ENCODE measurements around the gene ELMOD2.

The ELMOD2 gene

DNA sequence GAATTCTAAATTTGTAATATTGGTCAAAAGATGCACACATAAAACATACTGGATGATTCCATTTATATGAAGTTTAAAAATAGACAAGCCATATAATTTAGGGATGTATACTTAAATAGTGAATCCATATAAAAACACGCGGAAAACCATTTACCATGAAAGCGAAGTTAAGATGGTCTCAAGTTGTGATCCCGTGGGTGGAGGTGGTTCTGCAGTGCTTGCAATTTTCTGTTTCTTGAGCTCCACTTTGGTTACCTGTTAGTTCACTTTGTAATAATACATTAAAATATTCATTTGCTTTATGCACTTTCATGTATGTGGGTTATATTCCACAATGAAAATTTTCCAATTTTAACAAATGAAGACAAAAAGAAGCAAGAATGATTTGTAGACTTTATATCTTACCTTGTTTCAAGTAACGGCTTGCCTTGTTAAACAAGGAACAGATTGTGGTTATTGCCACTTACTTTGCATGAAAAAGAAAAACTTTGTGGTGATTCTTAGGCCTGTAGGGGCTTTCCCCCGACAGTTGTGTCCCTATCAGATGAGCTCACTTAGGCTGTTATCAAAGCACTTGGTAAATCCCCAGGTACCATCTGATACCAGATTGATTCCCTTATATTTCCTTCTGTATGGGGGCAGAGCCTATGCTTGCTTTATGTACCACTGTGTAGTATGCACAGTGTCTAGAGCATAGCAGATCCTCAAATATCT, 32.6 kb downstream of the ELMOD2 start:
- H2BK12ac ChIP-seq (ENCODE audit: low read length) = no peak overlapping the region
- no peak overlapping the region for H3K14ac ChIP-seq (ENCODE audit: low read length)
- no peak overlapping the region for H3K4me2 ChIP-seq (ENCODE audit: insufficient read depth, low read length, poor library complexity, severe bottlenecking)
- no peak overlapping the region for H4K8ac ChIP-seq (ENCODE audit: low read depth, low read length)
- H3K4me3 ChIP-seq (ENCODE audit: low read length in 2 of 2) = no peak overlapping the region
- no peak overlapping the region for H3K23ac ChIP-seq (ENCODE audit: low read depth, low read length, poor library complexity)
- H3K9me3 ChIP-seq (replicated peaks in 1 of 2; ENCODE audit: control insufficient read depth in 2 of 2, insufficient read depth in 1 of 2, low read depth in 1 of 2, low read length in 2 of 2) = no peaks in the 10 kb centered on the region
- no peak overlapping the region for H3K27ac ChIP-seq (replicated peaks; ENCODE audit: low read length)
- H3K4ac ChIP-seq (ENCODE audit: low read length) = no peak overlapping the region
- H3K36me3 ChIP-seq (replicated peaks in 1 of 2; ENCODE audit: control insufficient read depth in 2 of 2, insufficient read depth in 2 of 2, low read length in 2 of 2) = peaks cover 0 to 24% of the 10 kb centered on the region in 2 donors
- no peaks in the 10 kb centered on the region for H3K79me1 ChIP-seq (ENCODE audit: low read depth, low read length)
- H2BK5ac ChIP-seq (ENCODE audit: low read length) = no peak overlapping the region
- no peak overlapping the region for H2AK5ac ChIP-seq (ENCODE audit: low read depth, low read length)
- H4K91ac ChIP-seq (ENCODE audit: low read depth, low read length, poor library complexity) = no peak overlapping the region
- DNase-seq (ENCODE audit: low spot score) = no peak
- H2BK120ac ChIP-seq (ENCODE audit: low read depth, low read length) = no peak overlapping the region
- H2AFZ ChIP-seq (ENCODE audit: low read length) = no peak overlapping the region
- no peak overlapping the region for H3K18ac ChIP-seq (ENCODE audit: low read length)
- no peaks in the 10 kb centered on the region for H3K27me3 ChIP-seq (ENCODE audit: control insufficient read depth in 3 of 3, insufficient read depth in 3 of 3, low read depth in 1 of 3, low read length in 3 of 3)
- no peak overlapping the region for H3K9ac ChIP-seq (ENCODE audit: low read depth, low read length, poor library complexity)
- H3K4me1 ChIP-seq (ENCODE audit: control insufficient read depth in 2 of 2, insufficient read depth in 1 of 2, low read depth in 1 of 2, low read length in 2 of 2) = no peaks in the 10 kb centered on the region
- no CpG with 5 or more reads among the region's 6 CpGs for WGBS, 2 donors (ENCODE audit: extremely low coverage in 2 of 2, insufficient read length in 2 of 2, insufficient replicate concordance in 1 of 2)
- no peak overlapping the region for H2BK15ac ChIP-seq (ENCODE audit: low read length)

DNA sequence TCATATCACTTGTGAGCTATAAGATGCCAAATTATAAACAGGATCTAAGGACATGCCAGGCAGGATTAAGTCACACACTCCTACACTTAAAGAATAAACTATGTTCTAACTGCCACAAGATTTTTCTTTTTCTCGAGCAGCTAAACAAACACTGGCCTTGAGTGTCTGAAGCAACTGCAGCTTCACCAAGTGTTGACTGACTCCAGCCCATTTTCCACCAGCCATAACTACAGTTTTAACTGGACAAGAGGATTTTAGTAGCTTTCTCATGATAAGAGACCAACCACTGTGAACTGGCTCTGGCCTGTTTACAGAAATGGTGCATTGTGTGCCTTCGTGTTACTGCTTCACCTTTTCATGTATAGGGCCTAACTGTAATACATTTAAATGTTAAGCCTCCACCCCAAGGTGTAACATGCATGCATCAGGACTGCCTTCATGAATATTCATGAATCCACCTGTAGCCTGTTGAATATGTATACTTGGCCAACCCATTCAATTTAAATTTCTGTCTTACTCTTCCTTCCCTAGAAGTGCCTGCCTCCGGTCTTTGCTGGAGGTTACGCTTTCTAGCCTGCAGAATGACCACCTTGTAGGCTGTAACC, 34.0 kb downstream of the ELMOD2 start:
- Histone ChIP-seq H4K8ac (ENCODE audit: low read depth, low read length) (no peak overlapping the region), H3K27me3 (ENCODE audit: control insufficient read depth in 3 of 3, insufficient read depth in 3 of 3, low read depth in 1 of 3, low read length in 3 of 3) (no peaks in the 10 kb centered on the region), H2BK12ac (ENCODE audit: low read length) (no peak overlapping the region), H3K18ac (ENCODE audit: low read length) (no peak overlapping the region), H2BK15ac (ENCODE audit: low read length) (no peak overlapping the region), H2BK120ac (ENCODE audit: low read depth, low read length) (no peak overlapping the region), H3K36me3 (replicated peaks in 1 of 2; ENCODE audit: control insufficient read depth in 2 of 2, insufficient read depth in 2 of 2, low read length in 2 of 2) (peaks cover 0 to 11% of the 10 kb centered on the region in 2 donors), H3K4me2 (ENCODE audit: insufficient read depth, low read length, poor library complexity, severe bottlenecking) (no peak overlapping the region), H2AK5ac (ENCODE audit: low read depth, low read length) (no peak overlapping the region), H3K23ac (ENCODE audit: low read depth, low read length, poor library complexity) (no peak overlapping the region), H3K14ac (ENCODE audit: low read length) (no peak overlapping the region), H4K91ac (ENCODE audit: low read depth, low read length, poor library complexity) (no peak overlapping the region), H2AFZ (ENCODE audit: low read length) (no peak overlapping the region), H3K79me1 (ENCODE audit: low read depth, low read length) (no peaks in the 10 kb centered on the region), H3K4ac (ENCODE audit: low read length) (no peak overlapping the region), H3K4me3 (ENCODE audit: low read length in 2 of 2) (no peak overlapping the region), H3K9ac (ENCODE audit: low read depth, low read length, poor library complexity) (no peak overlapping the region), H3K9me3 (replicated peaks in 1 of 2; ENCODE audit: control insufficient read depth in 2 of 2, insufficient read depth in 1 of 2, low read depth in 1 of 2, low read length in 2 of 2) (no peaks in the 10 kb centered on the region), H2BK5ac (ENCODE audit: low read length) (no peak overlapping the region), H3K27ac (replicated peaks; ENCODE audit: low read length) (no peak overlapping the region), H3K4me1 (ENCODE audit: control insufficient read depth in 2 of 2, insufficient read depth in 1 of 2, low read depth in 1 of 2, low read length in 2 of 2) (no peaks in the 10 kb centered on the region)
- WGBS, 2 donors (ENCODE audit: extremely low coverage in 2 of 2, insufficient read length in 2 of 2, insufficient replicate concordance in 1 of 2) = no CpG with 5 or more reads among the region's 4 CpGs
- no peak for DNase-seq (ENCODE audit: low spot score)

GRCh38 chr4:140559696-140560095, 35.7 kb downstream of the ELMOD2 start:
- H3K23ac ChIP-seq (ENCODE audit: low read depth, low read length, poor library complexity) = no peak overlapping the region
- H3K36me3 ChIP-seq (replicated peaks in 1 of 2; ENCODE audit: control insufficient read depth in 2 of 2, insufficient read depth in 2 of 2, low read length in 2 of 2) = no peaks in the 10 kb centered on the region
- H4K8ac ChIP-seq (ENCODE audit: low read depth, low read length) = no peak overlapping the region
- H2BK5ac ChIP-seq (ENCODE audit: low read length) = no peak overlapping the region
- DNase-seq (ENCODE audit: low spot score) = no peak
- no peak overlapping the region for H3K4me2 ChIP-seq (ENCODE audit: insufficient read depth, low read length, poor library complexity, severe bottlenecking)
- no peak overlapping the region for H2BK120ac ChIP-seq (ENCODE audit: low read depth, low read length)
- no peak overlapping the region for H3K4ac ChIP-seq (ENCODE audit: low read length)
- no peak overlapping the region for H3K9ac ChIP-seq (ENCODE audit: low read depth, low read length, poor library complexity)
- no peak overlapping the region for H2BK12ac ChIP-seq (ENCODE audit: low read length)
- no peak overlapping the region for H3K27ac ChIP-seq (replicated peaks; ENCODE audit: low read length)
- H3K9me3 ChIP-seq (replicated peaks in 1 of 2; ENCODE audit: control insufficient read depth in 2 of 2, insufficient read depth in 1 of 2, low read depth in 1 of 2, low read length in 2 of 2) = no peaks in the 10 kb centered on the region
- H4K91ac ChIP-seq (ENCODE audit: low read depth, low read length, poor library complexity) = no peak overlapping the region
- no peak overlapping the region for H2AK5ac ChIP-seq (ENCODE audit: low read depth, low read length)
- no CpG with 5 or more reads among the region's 6 CpGs for WGBS, 2 donors (ENCODE audit: extremely low coverage in 2 of 2, insufficient read length in 2 of 2, insufficient replicate concordance in 1 of 2)
- no peak overlapping the region for H2BK15ac ChIP-seq (ENCODE audit: low read length)
- H3K4me1 ChIP-seq (ENCODE audit: control insufficient read depth in 2 of 2, insufficient read depth in 1 of 2, low read depth in 1 of 2, low read length in 2 of 2) = no peaks in the 10 kb centered on the region
- no peaks in the 10 kb centered on the region for H3K27me3 ChIP-seq (ENCODE audit: control insufficient read depth in 3 of 3, insufficient read depth in 3 of 3, low read depth in 1 of 3, low read length in 3 of 3)
- no peaks in the 10 kb centered on the region for H3K79me1 ChIP-seq (ENCODE audit: low read depth, low read length)
- H2AFZ ChIP-seq (ENCODE audit: low read length) = no peak overlapping the region
- H3K14ac ChIP-seq (ENCODE audit: low read length) = no peak overlapping the region
- H3K4me3 ChIP-seq (ENCODE audit: low read length in 2 of 2) = no peak overlapping the region
- no peak overlapping the region for H3K18ac ChIP-seq (ENCODE audit: low read length)

DNA sequence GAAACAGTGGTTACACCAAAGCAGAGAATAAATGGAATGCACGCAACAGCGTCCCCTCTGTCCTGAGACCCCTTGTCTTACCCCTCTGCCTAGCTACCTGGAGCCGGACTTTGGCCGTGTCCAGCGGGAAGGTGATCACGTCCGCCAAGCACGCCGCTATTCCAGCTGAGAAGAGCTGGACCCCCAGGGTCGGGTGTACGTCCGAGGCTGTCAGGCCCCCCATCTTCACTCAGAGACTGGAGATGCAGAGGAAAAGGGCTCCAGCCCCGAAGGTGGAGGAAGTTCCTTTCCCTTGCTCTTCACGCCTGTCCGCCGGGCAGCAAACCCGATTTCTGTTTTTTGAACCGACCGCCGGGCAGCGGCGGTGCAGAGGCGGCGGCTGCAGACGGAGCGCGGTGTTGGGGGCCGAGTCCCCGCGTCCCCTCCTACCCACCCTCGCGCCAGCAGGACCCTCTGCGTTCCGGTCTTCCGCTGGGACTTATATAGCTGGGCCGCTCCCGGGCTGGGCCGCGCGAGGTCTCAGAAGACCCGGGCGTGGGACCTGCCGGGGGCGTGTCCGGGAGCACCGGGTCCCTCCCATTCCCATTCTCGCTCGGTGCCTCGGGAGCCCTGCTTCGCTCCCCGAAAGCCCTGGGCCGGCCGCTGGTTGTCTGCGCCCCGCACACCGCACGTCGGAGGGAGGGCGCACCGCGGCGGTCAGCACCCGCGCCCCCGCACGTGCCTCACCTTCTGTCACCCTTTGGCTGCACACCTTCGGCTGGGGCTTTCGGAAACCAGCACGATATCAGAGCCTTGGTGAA, 44.7 kb downstream of the ELMOD2 start, which contains the start of gene UCP1:
TSS of gene UCP1 (minus strand) at position 455 of the 800 bp plus-strand sequence. CDS start at position 223, 232 bp downstream.
- Histone ChIP-seq H2BK5ac (ENCODE audit: low read length) (no peak within 1 kb of the TSS), H4K8ac (ENCODE audit: low read depth, low read length) (no peak within 1 kb of the TSS), H2BK15ac (ENCODE audit: low read length) (peak within 1 kb of the TSS; percentile 52), H3K9ac (ENCODE audit: low read depth, low read length, poor library complexity) (peak within 1 kb of the TSS; percentile 60), H3K18ac (ENCODE audit: low read length) (peak within 1 kb of the TSS; percentile 90), H2AFZ (ENCODE audit: low read length) (peak within 1 kb of the TSS; percentile 92), H2AK5ac (ENCODE audit: low read depth, low read length) (no peak within 1 kb of the TSS), H3K4me1 (ENCODE audit: control insufficient read depth in 2 of 2, insufficient read depth in 1 of 2, low read depth in 1 of 2, low read length in 2 of 2) (peaks cover 6 to 7% of the 10 kb centered on the region in 2 donors), H3K4me3 (ENCODE audit: low read length in 2 of 2) (peak within 1 kb of the TSS; percentile 35 to 76), H3K27ac (replicated peaks; ENCODE audit: low read length) (no peak within 1 kb of the TSS), H3K23ac (ENCODE audit: low read depth, low read length, poor library complexity) (peak within 1 kb of the TSS; percentile 46), H3K14ac (ENCODE audit: low read length) (peak within 1 kb of the TSS; percentile 32), H3K36me3 (replicated peaks in 1 of 2; ENCODE audit: control insufficient read depth in 2 of 2, insufficient read depth in 2 of 2, low read length in 2 of 2) (no peaks in the 10 kb centered on the region), H3K4me2 (ENCODE audit: insufficient read depth, low read length, poor library complexity, severe bottlenecking) (peak within 1 kb of the TSS; percentile 99), H4K91ac (ENCODE audit: low read depth, low read length, poor library complexity) (no peak within 1 kb of the TSS), H2BK12ac (ENCODE audit: low read length) (no peak within 1 kb of the TSS), H3K79me1 (ENCODE audit: low read depth, low read length) (no peaks in the 10 kb centered on the region), H3K9me3 (replicated peaks in 1 of 2; ENCODE audit: control insufficient read depth in 2 of 2, insufficient read depth in 1 of 2, low read depth in 1 of 2, low read length in 2 of 2) (peaks cover 0 to 4% of the 10 kb centered on the region in 2 donors), H3K4ac (ENCODE audit: low read length) (no peak within 1 kb of the TSS), H2BK120ac (ENCODE audit: low read depth, low read length) (no peak within 1 kb of the TSS), H3K27me3 (ENCODE audit: control insufficient read depth in 3 of 3, insufficient read depth in 3 of 3, low read depth in 1 of 3, low read length in 3 of 3) (peaks cover 9 to 73% (median 39%) of the 10 kb centered on the region in 3 experiments)
- DNase-seq (ENCODE audit: low spot score) = peak; percentile 54
- no CpG with 5 or more reads among the region's 69 CpGs for WGBS, 2 donors (ENCODE audit: extremely low coverage in 2 of 2, insufficient read length in 2 of 2, insufficient replicate concordance in 1 of 2)
